GM19467 (cell line): ENCODE data around the gene GNG2.

Source experiments
- ATAC-seq: cut with Tn5 transposase; IDR thresholded peaks from one replicate; pipeline ENCODE4 v1.9.1; 2021; ENCODE audit warnings: mild to moderate bottlenecking, moderate library complexity; ENCODE audit not compliant: unreplicated experiment

The GNG2 gene

DNA sequence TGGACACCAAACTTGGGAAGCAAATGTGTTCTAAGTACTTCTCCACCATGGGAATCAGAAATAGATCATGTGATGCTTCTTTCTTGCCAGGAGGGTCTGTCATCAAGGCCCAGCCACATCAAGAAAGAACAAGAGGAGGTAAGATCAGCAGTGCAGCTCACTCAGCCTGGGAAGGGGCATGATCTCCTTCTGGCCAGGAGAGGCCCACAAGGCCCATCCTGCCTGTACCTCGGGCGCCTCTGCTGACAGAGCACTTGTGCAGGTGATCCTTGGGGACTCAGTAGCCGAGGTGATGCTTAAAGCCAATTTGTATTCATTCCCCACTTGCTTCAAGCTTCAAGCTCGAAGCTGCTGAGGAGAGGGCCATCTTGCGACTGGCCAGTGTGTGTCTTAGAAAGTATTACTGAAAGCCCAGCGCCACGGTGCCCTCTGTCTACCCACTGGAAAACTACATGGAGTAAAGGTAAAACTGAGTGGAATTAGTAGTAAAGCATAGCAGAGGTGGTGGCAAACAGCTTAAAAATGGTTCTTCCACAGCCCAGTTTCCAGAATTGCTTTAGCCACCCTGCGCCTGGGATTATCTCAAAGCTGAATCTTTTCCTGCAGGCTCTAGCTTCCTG is 155.1 kb downstream of the GNG2 start:
- no peak for ATAC-seq

- ATAC-seq = no peak
These were observed 157.8 kb downstream of the GNG2 start for GRCh38 chr14:52018252-52018651.

DNA sequence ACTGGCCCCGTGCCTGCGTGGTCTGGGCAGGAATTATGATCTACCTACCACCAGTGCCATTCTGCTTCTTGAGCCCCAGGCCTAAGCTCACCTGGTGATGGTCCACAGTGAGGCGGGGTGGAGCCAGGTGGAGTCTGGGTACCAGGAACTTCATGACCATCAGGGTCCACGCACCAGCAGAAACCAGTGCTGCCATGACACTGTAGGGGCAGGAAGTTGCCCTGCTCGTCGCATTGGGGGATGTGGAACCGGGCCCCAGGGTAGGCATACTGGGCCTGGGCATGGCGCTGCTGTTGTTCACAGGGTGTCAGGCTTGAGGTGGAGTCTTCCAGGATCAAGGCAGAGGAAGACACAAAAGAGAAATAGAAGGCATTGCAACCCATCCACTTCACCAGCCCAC is 158.6 kb downstream of the GNG2 start:
- no peak for ATAC-seq
